ENCODE data around the gene RHPN2. TPM values are rescaled to one million over a fixed set of nuclear protein-coding genes. Genes with fewer than 3 reads are reported as not detected.
"Not testable (repeated sequence)": the region's sequence is repeated elsewhere in the genome, so short reads cannot be mapped to it uniquely, and the experiment has no call there.

Gene RHPN2
- total RNA-seq, 1 experiment from 2014 or later = 92.1 TPM

DNA sequence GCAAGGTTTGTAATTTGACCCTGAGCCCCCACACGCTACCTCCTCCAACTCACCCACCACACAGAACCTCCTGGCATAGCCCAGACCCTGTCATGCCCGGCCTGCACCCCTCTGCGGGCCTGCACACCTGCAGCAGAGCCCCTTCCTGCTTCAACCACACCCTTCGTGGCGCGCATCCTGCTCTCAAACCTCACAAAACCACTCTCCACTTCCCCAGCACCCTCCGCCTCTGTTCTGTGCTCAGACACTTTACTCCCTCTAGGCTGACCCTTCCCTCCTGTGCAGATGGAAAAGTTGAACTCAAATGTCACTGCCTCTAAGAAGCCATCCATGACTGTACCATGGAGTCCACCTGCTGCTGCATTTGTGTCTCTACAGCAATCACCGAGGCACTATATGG, 64.2 kb downstream of the RHPN2 start:
- in situ Hi-C loops (cut with HindIII; ENCODE audit: low pct_unique_long_range_greater_than_20kb, low sequenced_read_pairs) = no loop called here
- no peak for DNase-seq (ENCODE audit: low read depth)

DNA sequence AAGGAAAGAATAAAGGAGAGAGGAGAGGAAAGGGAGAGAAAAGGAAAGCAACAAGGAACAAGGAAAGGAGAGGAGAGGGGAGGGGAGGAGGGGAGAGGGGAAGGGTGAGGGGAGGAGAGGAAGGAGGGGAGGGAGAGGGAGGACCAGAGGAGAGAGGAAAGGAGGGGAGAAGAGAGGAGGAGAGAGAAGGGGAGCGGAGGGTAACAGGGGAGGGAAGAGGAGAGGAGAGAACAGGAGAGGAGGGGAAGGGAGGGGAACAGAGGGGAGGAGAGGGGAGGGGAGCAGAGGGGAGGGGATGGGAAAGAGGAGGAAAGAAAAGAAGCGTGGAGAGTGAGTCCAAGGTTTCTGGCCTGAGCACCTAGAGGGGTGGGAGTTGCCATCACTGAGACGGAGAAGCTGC, 66.0 kb downstream of the RHPN2 start:
- DNase-seq (ENCODE audit: low read depth) = no peak
- in situ Hi-C loops (cut with HindIII; ENCODE audit: low pct_unique_long_range_greater_than_20kb, low sequenced_read_pairs) = no loop called here

DNA sequence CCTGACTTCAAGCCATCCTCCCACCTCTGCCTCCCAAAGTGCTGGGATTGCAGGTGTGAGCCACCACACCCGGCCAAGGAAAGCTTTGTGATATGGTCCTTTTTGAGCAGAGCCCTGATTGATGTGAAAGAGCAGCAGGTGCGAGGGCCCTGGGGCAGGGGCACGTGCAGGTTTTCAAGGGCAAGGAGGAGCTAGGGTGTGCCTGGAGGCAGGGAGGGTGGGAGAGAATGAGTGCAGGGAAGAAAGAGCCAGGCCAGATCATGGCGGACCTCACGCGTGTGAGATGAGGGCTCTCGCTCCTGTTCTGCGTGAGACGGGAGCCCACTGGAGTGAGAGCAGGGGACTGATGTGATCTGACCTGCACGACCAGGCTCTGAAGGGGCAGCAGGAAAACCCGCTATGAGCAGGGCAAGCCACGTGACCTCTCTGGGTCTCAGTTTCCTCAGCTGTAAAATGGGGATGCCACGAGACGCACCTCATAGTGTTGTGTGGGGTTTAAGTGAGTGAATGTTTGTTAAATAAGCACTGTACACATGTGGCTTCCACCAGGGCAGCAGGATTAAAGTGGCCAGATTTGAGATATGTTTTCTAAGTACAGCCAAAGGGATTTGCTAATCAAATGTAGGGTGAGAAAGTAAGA, 66.9 kb downstream of the RHPN2 start:
- in situ Hi-C loops (cut with HindIII; ENCODE audit: low pct_unique_long_range_greater_than_20kb, low sequenced_read_pairs) = no loop called here

DNA sequence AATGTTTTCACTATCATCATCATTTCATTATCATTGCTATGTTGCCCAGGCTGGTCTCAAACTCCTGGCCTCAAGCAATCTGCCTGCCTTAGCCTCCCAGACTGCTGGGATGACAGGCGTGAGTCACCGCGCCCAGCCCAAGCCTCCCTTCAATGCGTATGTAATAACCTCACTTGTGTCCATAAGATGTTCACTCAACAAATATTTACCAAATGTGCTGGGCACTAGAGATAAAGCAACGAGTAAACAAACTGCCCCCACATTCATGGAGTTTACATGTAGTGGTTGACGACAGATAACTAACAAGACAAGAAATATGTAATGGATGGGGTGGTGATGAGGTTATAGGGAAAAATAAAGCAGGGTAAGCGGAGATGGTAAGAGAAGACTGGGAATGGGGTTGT, 67.6 kb downstream of the RHPN2 start:
- DNase-seq (ENCODE audit: low read depth) = not testable (repeated sequence)

More for the DNA sequence above, 66.9 kb downstream of the RHPN2 start:
- DNase-seq (ENCODE audit: low read depth) = no peak

DNA sequence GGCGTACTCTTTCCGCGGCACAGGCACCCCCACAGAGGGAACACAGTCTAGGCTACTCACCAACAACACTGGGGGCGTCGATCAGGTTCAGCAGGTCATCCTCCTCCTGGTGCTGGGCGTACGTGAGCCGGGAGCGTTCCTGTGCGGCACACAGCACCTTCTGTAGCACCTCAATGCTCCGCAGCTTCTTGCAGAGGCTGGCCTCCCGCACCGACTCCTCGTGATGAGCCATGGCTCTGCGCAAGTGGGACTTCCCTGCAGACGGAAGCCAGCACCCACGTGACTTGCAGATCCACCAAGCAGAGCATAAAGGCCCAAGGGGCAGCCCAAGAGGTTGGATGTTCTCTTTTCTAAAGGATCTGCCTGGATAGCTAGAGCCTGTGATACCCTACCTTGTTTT, 68.7 kb downstream of the RHPN2 start:
- not testable (repeated sequence) for DNase-seq (ENCODE audit: low read depth)

More for the DNA sequence above, 67.6 kb downstream of the RHPN2 start:
- in situ Hi-C loops (cut with HindIII; ENCODE audit: low pct_unique_long_range_greater_than_20kb, low sequenced_read_pairs) = not testable (repeated sequence)

DNA sequence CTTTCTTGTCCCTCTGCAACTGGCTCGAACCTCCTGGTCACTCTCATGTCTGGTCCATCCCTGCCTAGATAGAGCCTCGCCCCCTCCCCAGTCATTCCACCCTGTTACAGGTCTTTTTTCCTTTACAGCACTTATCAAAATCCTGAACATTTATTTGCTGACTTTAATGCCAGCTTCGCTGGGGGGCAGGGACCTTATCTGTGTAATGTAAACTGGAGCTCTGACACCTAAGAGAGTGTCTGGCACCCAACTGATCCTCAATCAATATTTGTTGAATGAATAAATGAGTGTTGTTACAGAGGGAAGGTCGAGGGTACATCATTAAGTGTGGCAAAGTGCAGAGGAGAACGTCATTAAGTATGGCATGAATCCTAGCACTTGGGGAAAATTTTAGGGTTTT, 76.0 kb downstream of the RHPN2 start:
- in situ Hi-C loops (cut with HindIII; ENCODE audit: low pct_unique_long_range_greater_than_20kb, low sequenced_read_pairs) = no loop called here
- no peak for DNase-seq (ENCODE audit: low read depth)

More for the DNA sequence above, 68.7 kb downstream of the RHPN2 start:
- in situ Hi-C loops (cut with HindIII; ENCODE audit: low pct_unique_long_range_greater_than_20kb, low sequenced_read_pairs) = not testable (repeated sequence)

DNA sequence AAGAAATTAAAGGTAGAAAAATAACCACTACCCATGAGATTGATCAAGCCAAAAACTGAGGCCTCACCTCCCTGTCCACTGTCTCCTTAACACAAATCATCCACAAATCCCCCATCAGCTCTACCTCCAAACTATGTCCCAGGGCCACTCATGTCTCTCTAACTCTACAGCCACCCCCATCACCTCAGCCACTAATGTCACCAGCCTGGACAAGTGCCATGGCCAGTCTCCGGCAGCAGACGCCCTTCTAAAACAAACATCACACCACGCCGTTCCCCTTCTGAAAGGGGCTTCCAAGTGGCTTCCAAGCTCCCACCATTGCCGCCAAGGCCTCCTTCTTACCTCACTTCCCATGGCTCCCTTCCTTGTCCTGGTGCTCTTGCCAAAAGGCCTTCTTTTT, 76.4 kb downstream of the RHPN2 start:
- in situ Hi-C loops (cut with HindIII; ENCODE audit: low pct_unique_long_range_greater_than_20kb, low sequenced_read_pairs); DNase-seq (ENCODE audit: low read depth): not testable (repeated sequence)

DNA sequence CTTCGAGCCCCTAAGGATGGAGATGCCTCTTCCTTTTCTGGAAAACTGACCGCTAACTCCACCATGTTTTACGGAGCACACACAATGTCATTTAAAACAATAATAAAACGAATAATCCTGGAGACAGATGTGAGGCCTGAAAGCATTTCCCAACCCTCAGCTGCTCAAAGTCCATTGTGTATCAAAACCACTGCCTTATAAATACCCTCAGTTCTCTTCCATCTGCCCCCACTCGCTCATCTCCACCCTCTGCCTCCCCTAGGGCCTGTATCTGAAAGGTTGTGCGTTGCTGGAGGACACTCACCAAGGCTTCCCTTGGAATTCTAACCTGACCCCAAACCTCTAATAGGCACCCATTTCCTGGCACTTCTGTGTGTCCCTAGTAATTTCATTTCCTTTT, 82.2 kb downstream of the RHPN2 start:
- in situ Hi-C loops (cut with HindIII; ENCODE audit: low pct_unique_long_range_greater_than_20kb, low sequenced_read_pairs); DNase-seq (ENCODE audit: low read depth): not testable (repeated sequence)

DNA sequence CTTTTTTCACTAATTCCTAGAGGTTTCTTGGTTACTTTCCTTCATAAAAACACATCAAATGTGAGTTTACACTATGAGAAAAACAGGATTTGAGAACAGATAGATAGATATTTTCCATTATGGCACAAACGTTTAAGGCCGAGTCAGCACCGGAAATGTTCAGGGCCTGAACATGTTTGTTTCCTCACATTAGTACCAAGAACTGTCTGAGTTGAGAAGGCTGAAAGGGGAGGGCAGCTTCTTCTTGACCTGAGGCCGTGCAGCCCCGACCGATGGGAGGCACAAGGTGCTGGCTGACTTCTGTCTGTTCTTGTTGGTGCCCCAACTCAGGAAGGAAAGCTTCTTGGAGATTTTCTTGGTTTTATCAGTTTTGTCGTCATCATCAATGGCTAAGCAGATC, 84.9 kb downstream of the RHPN2 start:
- in situ Hi-C loops (cut with HindIII; ENCODE audit: low pct_unique_long_range_greater_than_20kb, low sequenced_read_pairs); DNase-seq (ENCODE audit: low read depth): not testable (repeated sequence)

DNA sequence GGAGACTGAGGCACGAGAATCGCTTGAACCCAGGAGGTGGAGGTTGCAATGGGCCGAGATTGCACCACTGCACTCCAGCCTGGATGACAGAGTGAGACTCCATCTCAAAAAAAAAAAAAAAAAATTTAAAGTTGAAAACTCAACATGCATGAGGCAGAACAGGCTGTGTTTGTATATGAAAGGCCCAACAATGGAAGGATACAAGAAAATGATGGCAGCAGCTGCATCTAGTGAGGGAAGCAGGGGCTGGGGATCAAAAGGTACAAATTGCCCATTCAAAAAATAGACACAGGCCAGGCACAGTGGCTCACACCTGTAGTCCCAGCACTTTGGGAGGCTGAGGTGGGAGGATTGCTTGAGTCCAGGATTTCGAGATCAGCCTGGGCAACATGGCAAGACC, 86.9 kb downstream of the RHPN2 start:
- in situ Hi-C loops (cut with HindIII; ENCODE audit: low pct_unique_long_range_greater_than_20kb, low sequenced_read_pairs); DNase-seq (ENCODE audit: low read depth): not testable (repeated sequence)

DNA sequence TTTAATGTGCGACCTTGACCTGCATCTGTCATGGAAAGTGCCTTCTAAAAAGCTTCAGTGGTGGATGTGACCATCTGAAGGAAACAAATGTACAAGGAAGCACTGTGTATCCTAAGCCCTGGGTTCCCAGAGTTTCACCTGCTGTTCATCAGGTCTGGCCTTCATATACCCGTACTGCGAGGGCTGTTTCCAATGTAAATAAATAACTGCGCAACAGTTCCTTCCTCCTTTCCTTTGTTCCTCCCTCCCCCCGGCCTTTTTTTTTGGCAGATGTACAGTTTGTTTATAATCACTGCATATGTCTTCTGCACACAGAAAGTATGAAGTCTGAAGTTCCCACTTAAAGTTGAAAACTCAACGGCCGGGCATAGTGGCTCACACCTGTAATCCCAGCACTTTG, 87.4 kb downstream of the RHPN2 start:
- in situ Hi-C loops (cut with HindIII; ENCODE audit: low pct_unique_long_range_greater_than_20kb, low sequenced_read_pairs) = no loop called here
- no peak for DNase-seq (ENCODE audit: low read depth)

DNA sequence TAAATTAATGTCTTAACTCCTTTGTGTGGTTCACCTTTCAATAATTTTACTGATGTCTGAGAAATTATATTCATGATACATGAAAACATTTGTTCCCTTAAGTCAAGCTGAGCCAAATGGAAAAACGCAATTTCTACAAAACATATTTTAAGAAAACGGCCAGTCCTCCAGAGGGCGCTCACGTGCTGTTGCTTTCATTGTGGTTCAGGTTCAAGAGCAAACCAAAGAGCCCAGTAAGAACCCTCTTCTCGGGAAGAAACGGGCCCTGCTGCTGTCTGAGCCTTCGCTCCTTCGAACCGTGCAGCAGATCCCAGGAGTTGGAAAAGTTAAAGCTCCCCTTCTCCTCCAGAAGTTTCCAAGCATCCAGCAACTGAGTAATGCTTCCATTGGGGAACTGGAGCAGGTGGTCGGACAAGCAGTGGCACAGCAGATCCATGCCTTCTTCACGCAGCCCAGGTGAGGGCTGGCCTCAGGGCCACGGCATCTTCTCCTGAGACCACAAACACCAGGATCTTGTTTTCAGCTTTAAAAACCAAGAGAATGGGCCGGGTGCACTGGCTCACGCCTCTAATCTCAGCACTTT, 88.4 kb downstream of the RHPN2 start:
- in situ Hi-C loops (cut with HindIII; ENCODE audit: low pct_unique_long_range_greater_than_20kb, low sequenced_read_pairs) = no loop called here
- DNase-seq (ENCODE audit: low read depth) = peak; percentile 68

DNA sequence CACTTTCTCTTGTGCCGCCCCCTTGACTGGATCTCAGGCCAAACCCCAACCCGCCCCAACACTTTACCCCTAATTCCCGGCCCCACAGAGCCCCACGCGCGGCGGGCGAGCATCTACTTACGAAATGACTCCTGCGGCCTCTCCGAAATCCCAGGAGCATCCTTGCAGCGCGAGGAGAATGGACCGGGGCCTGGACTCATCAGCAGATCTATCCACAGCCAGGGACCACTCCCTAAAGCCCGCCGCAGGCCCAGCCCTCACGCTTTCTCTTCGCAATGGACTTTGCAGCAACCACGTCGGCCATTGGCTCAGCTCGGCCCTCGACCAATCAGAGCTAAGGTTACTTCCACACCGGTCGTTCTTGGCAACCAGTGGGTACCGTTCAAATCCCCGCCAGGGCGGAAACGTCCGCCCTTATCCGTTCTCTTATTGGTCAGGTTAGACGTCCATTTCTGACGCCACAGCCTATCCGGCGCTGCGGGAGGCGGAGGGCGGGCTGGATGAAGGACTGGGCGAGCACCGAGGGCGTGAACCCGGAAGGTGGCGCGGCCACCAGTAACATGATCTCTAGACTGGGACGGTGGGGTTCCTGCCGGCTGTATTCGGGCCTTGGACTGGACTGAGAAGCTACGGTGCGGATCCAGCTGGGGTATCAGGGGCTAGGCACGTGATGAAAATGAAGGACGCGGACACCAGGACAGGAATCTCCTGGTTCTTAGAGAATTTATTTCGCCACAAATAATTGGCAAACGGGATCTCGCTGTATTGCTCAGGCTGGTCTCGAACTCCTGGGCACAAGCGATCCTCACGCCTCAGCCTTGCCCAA, 92.8 kb downstream of the RHPN2 start, which contains the start of the genes CEP89 and FAAP24:
TSS of gene CEP89 (minus strand) at position 244 of the 826 bp plus-strand sequence. CDS start at position 160, 84 bp downstream.
TSS of gene FAAP24 (plus strand) at position 528 of the 826 bp plus-strand sequence. CDS start 955 bp downstream, outside the sequence.
- in situ Hi-C loops (cut with HindIII; ENCODE audit: low pct_unique_long_range_greater_than_20kb, low sequenced_read_pairs) = no loop called here

DNA sequence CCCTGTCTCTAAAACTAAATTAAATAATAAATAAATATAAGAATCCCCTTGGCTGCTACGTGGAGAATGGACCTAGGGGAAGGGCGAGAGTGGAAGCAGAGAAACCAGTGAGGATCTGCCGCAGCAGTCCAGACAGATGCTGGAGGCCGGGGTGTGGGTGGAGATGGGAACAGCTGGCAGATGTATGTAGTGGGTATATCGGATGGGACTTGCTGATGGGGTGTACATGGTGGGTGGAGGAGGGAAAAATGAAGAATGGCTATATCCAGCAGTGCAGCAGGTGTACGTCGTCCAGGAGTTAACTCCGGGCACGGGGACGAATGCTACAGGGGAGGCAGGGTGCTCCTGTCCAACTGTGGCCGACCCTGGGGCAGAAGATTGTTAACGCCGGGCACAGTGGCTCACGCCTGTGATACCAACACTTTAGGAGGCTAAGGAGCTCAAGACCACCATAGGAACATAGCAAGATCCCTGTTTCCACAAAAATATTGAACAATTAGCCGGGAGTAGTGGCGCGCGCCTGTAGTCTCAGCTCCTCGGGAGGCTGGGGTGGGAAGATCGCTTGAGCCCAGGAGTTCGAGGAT, 93.6 kb downstream of the RHPN2 start:
- no peak for DNase-seq (ENCODE audit: low read depth)
- in situ Hi-C loops (cut with HindIII; ENCODE audit: low pct_unique_long_range_greater_than_20kb, low sequenced_read_pairs) = no loop called here

More for the DNA sequence above, 92.8 kb downstream of the RHPN2 start, which contains the start of the genes CEP89 and FAAP24:
- DNase-seq (ENCODE audit: low read depth) = peak; percentile 100

DNA sequence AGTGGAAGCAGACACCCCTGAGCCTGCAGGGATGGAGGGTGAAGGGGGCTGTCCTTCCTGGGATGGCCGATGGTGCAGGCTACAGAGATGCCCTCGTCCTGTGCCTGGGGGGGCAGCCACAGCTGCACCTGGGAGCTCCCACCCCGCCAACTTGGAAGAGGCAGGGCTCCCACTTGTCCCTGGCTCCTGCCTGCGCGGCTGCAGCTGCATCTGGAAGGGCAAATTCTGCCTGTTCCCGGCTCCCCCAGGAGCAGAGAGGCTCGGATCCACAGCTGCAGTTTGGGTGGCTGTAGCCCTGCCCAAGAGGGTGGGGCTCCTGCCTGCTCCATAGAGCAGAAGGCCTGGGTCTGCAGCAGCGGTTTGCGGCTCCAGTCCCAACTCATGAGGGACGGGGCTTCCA, 95.1 kb downstream of the RHPN2 start:
- no peak for DNase-seq (ENCODE audit: low read depth)
- in situ Hi-C loops (cut with HindIII; ENCODE audit: low pct_unique_long_range_greater_than_20kb, low sequenced_read_pairs) = no loop called here

DNA sequence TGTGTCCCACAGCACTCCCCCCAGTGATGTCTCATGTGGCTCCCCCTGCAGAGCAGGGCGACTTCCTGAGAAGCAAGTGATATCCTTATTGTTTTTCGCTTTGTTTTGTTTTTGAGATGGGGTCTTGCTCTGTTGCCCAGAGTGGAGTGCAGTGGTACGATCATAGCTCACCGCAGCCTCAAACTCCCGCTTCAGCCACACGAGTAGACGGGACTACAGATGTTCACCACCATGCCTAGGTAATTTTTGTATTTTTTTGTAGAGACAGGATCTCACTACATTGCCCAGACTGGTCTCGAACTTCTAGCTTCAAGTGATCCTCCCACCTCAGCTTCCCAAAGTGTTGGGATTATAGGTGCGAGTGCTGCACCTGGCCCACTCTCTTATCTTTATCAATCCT, 97.9 kb downstream of the RHPN2 start:
- DNase-seq (ENCODE audit: low read depth) = no peak
- in situ Hi-C loops (cut with HindIII; ENCODE audit: low pct_unique_long_range_greater_than_20kb, low sequenced_read_pairs) = no loop called here

DNA sequence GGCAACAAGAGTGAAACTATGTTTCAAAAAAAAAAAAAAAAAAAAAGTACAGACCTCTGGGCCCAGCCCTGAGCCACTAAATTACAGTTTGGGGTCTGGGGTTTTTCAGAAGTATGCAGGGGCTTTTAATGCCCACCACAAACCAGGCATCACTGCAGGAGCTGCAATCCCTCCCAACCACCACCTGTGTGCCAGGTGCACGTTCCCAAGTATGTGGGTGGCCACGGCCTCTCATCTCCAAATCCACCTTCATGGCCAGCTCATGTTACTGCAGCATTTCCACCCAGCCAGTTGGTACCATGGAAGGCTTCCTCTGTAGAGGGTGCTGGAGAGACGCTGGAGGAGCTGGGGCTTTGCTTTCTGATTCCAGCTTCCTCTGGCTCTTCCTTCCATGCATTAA, 119.4 kb downstream of the RHPN2 start:
- in situ Hi-C loops (cut with HindIII; ENCODE audit: low pct_unique_long_range_greater_than_20kb, low sequenced_read_pairs) = no loop called here
- DNase-seq (ENCODE audit: low read depth) = no peak

DNA sequence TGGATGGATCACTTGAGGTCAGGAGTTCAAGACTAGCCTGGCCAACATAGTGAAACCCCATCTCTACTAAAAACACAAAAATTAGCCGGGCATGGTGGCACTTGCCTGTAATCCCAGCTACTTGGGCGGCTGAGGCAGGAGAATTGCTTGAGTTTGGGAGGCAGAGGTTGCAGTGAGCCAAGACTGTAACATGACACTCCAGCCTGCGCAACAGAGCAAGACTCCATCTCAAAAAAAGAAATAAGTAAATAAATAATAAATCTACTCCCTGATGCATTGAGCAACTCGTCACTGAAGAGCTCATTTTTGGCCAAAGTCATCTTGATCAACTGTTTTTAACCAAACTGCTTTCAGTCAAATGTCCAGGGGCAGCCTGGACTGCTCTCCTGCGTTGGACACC, 123.4 kb downstream of the RHPN2 start:
- DNase-seq (ENCODE audit: low read depth); in situ Hi-C loops (cut with HindIII; ENCODE audit: low pct_unique_long_range_greater_than_20kb, low sequenced_read_pairs): not testable (repeated sequence)

DNA sequence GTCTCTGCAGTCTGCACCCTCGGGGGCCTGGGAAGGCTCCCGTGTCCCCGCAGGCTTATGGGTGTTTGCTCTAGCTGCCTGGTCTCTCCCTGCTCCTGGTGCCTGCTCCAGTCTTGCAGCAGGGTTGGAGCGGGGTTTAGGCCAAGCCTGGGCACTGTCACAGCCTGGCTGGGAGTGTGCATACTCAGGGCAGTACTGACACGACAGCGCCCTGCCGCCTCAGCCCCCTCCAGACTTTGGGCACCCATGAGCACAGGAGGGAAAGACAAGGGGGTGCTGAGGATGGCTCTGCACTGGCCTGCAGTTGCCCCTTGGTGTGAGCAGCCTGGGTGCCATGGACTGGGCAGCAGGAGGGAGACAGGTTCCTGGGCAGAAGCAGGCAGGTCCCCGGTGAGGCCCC, 128.6 kb downstream of the RHPN2 start:
- in situ Hi-C loops (cut with HindIII; ENCODE audit: low pct_unique_long_range_greater_than_20kb, low sequenced_read_pairs) = no loop called here
- DNase-seq (ENCODE audit: low read depth) = no peak

Data from Caki2 (cell line).